K562 (cell line): ENCODE results near the gene APOL4. TPM values are rescaled to one million over a fixed set of nuclear protein-coding genes. Genes with fewer than 3 reads are reported as not detected.
A peak's percentile ranks its signal among the peaks of the same experiment; 100 is the strongest.

Experiments used
- ADNP ChIP-seq: fragments of 200-800 bp; sonication (Bioruptor generic); IDR thresholded peaks from 2 replicates; pipeline ENCODE4 v1.6.1; 2016; ENCODE audit warnings: missing genetic modification characterization, missing compliant biosample characterization
- ARID1B ChIP-seq: fragments of 450-650 bp; IDR thresholded peaks from 2 replicates; pipeline ENCODE4 v1.6.1; 2016; ENCODE audit warnings: antibody characterized with exemption, mild to moderate bottlenecking, inconsistent platforms
- ARNT ChIP-seq, 2 experiments: fragments of 450-650 bp; IDR thresholded peaks; 2 replicates each; pipeline ENCODE4 v1.6.1; 2016; ENCODE audit warnings: mild to moderate bottlenecking in 1 of 2
- BHLHE40 ChIP-seq: IDR thresholded peaks from 2 replicates; pipeline ENCODE4 v1.6.1; 2011; ENCODE audit warnings: low read length, improper control_type of control experiment
- CCAR2 ChIP-seq: fragments of 200-400 bp; formaldehyde crosslinking; IDR thresholded peaks from 2 replicates; pipeline ENCODE4 v1.6.1; 2017; ENCODE audit warnings: mild to moderate bottlenecking, low read depth, low read length
- HBP1 ChIP-seq: fragments of 450-650 bp; formaldehyde crosslinking; IDR thresholded peaks from 2 replicates; pipeline ENCODE4 v1.4.0; 2022; ENCODE audit warnings: missing genetic modification characterization
- HMGN3 ChIP-seq: IDR thresholded peaks from 2 replicates; pipeline ENCODE4 v1.6.1; 2011; ENCODE audit warnings: borderline replicate concordance, low read depth, mild to moderate bottlenecking, mixed read lengths, low read length; ENCODE audit not compliant: insufficient read length; ENCODE audit errors: extremely low read depth
- MAFG ChIP-seq: fragments of 450-650 bp; conservative IDR thresholded peaks from 2 replicates; pipeline ENCODE4 v1.6.1; 2016; ENCODE audit warnings: missing genetic modification characterization, missing compliant biosample characterization
- NR2C1 ChIP-seq, 2 experiments: fragments of 450-650 bp; IDR thresholded peaks; 2 replicates each; pipeline ENCODE4 v1.6.1; 2017; ENCODE audit warnings: mild to moderate bottlenecking in 2 of 2, antibody characterized with exemption in 1 of 2, inconsistent platforms in 1 of 2, missing compliant biosample characterization in 1 of 2, missing genetic modification characterization in 1 of 2
- NR2F6 ChIP-seq: fragments of 450-650 bp; formaldehyde crosslinking; IDR thresholded peaks from 2 replicates; pipeline ENCODE4 v1.4.0; 2020; ENCODE audit warnings: mild to moderate bottlenecking
- RBBP5 ChIP-seq: fragments of 200-600 bp; sonication (generic); IDR thresholded peaks from 2 replicates; pipeline ENCODE4 v1.6.1; 2012; ENCODE audit warnings: borderline replicate concordance, mild to moderate bottlenecking, low read length, control low read depth, inconsistent platforms; ENCODE audit not compliant: insufficient read depth, poor library complexity, severe bottlenecking
- RBFOX2 ChIP-seq: fragments of 200-400 bp; formaldehyde crosslinking; IDR thresholded peaks from 2 replicates; pipeline ENCODE4 v1.6.1; 2017; ENCODE audit warnings: low read depth, mild to moderate bottlenecking, low read length, moderate library complexity
- SNIP1 ChIP-seq: fragments of 450-650 bp; IDR thresholded peaks from 2 replicates; pipeline ENCODE4 v1.7.1; 2017; ENCODE audit warnings: low read depth, mild to moderate bottlenecking
- TBP ChIP-seq: optimal IDR thresholded peaks from 2 replicates; pipeline ENCODE3; 2011; ENCODE audit warnings: low read depth, low read length, improper control_type of control experiment
- THRA ChIP-seq: fragments of 450-650 bp; IDR thresholded peaks from 2 replicates; pipeline ENCODE4 v1.6.1; 2017; ENCODE audit warnings: mild to moderate bottlenecking, moderate library complexity
- YY1 ChIP-seq, 3 experiments: IDR thresholded peaks; 2 replicates each; pipeline ENCODE4 v1.6.1; 2011; ENCODE audit warnings: low read length in 2 of 3, mild to moderate bottlenecking in 2 of 3, moderate library complexity in 2 of 3, borderline replicate concordance in 1 of 3, control low read depth in 1 of 3, low read depth in 1 of 3; ENCODE audit not compliant: insufficient read depth in 3 of 3, insufficient replicate concordance in 2 of 3, control insufficient read depth in 1 of 3, insufficient read length in 1 of 3; ENCODE audit errors: extremely low read depth in 1 of 3
- ZNF184 ChIP-seq: sonication (generic); formaldehyde crosslinking; IDR thresholded peaks from 2 replicates; pipeline ENCODE4 v1.5.0; 2020; ENCODE audit warnings: missing genetic modification reagents
- ZNF583 ChIP-seq: fragments of 250-450 bp; sonication (Bioruptor Pico); IDR thresholded peaks from 2 replicates; pipeline ENCODE4 v1.4.0; 2020
- polyA plus RNA-seq, 8 experiments: library from polyadenylated mRNA; depleted of rRNA in 4 of 8; stranded (reverse) in 5 of 8; unstranded in 3 of 8; fragments of >200 nt; fragmentation: Nextera tagmentation in 2 of 8; fragmentation: Illumina TruSeq in 1 of 8; extraction: Ambion mirVana in 2 of 8; extraction: Trizol in 1 of 8; gene quantifications; 2 replicates each; pipeline versions ENCODE4 v1.2.1 to v1.2.3, GENCODE V29; 2011 to 2014; ENCODE audit warnings: inconsistent platforms in 1 of 8, missing spikeins in 1 of 8
- total RNA-seq, 7 experiments: library from RNA; depleted of rRNA in 6 of 7; stranded (reverse); fragments of >200 nt in 6 of 7; fragmentation: Illumina TruSeq in 2 of 7; extraction: Trizol in 2 of 7; gene quantifications; 2 replicates each; pipeline versions ENCODE4 v1.2.1 to v1.2.3, GENCODE V29; 2011 to 2021; ENCODE audit warnings: low replicate concordance in 1 of 7
- TF ChIP-seq, protein P1 (sequence below): fragments of 450-650 bp; formaldehyde crosslinking; IDR thresholded peaks from 2 replicates; pipeline ENCODE4 v1.4.0; 2020; ENCODE audit warnings: mild to moderate bottlenecking
- TF ChIP-seq, protein P2 (sequence below): fragments of 250-450 bp; sonication (Bioruptor Pico); IDR thresholded peaks from 2 replicates; pipeline ENCODE4 v1.8.0; 2022; ENCODE audit warnings: inconsistent platforms, mild to moderate bottlenecking, moderate library complexity, borderline replicate concordance
- TF ChIP-seq, protein P3 (sequence below): fragments of 250-450 bp; sonication (Bioruptor Pico); IDR thresholded peaks from 2 replicates; pipeline ENCODE4 v1.4.0; 2020; ENCODE audit warnings: mild to moderate bottlenecking

The APOL4 gene
- total and polyA plus RNA-seq, 9 of the 15 experiments (the other 6 are each of a cell fraction or from before 2014, with no cell fraction given): 6.5 to 15.0 (median 9.8) TPM

- TF ChIP-seq ZNF184 (CRISPR knock-in tag) (no peak), YY1 (IDR thresholded peaks at IDR 0.05; ENCODE audit: borderline replicate concordance in 1 of 3, control insufficient read depth in 1 of 3, extremely low read depth in 1 of 3, insufficient read depth in 3 of 3, insufficient read length in 1 of 3, insufficient replicate concordance in 2 of 3, low read depth in 1 of 3, low read length in 2 of 3) (peak in 1 of 3 experiments; percentile 4), MAFG (tag) (peak; percentile 56), CCAR2 (no peak), NR2F6 (CRISPR knock-in tag) (no peak), ARNT (IDR thresholded peaks at IDR 0.05) (no peak), BHLHE40 (peak; percentile 20), RBFOX2 (peak; percentile 65), NR2C1 (IDR thresholded peaks at IDR 0.05) (no peak), NR2C1 (tag; IDR thresholded peaks at IDR 0.05) (no peak), ADNP (tag) (no peak), THRA (no peak), HMGN3 (no peak), ARID1B (peak; percentile 68), SNIP1 (no peak), TBP (peak; percentile 28), RBBP5 (no peak), HBP1 (CRISPR knock-in tag) (no peak), ZNF583 (CRISPR knock-in tag) (no peak)
- TF ChIP-seq, protein P1, sequence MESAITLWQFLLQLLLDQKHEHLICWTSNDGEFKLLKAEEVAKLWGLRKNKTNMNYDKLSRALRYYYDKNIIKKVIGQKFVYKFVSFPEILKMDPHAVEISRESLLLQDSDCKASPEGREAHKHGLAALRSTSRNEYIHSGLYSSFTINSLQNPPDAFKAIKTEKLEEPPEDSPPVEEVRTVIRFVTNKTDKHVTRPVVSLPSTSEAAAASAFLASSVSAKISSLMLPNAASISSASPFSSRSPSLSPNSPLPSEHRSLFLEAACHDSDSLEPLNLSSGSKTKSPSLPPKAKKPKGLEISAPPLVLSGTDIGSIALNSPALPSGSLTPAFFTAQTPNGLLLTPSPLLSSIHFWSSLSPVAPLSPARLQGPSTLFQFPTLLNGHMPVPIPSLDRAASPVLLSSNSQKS (CRISPR knock-in tag): no peak
- TF ChIP-seq, protein P2, sequence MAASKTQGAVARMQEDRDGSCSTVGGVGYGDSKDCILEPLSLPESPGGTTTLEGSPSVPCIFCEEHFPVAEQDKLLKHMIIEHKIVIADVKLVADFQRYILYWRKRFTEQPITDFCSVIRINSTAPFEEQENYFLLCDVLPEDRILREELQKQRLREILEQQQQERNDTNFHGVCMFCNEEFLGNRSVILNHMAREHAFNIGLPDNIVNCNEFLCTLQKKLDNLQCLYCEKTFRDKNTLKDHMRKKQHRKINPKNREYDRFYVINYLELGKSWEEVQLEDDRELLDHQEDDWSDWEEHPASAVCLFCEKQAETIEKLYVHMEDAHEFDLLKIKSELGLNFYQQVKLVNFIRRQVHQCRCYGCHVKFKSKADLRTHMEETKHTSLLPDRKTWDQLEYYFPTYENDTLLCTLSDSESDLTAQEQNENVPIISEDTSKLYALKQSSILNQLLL (CRISPR knock-in tag): no peak
- TF ChIP-seq, protein P3, sequence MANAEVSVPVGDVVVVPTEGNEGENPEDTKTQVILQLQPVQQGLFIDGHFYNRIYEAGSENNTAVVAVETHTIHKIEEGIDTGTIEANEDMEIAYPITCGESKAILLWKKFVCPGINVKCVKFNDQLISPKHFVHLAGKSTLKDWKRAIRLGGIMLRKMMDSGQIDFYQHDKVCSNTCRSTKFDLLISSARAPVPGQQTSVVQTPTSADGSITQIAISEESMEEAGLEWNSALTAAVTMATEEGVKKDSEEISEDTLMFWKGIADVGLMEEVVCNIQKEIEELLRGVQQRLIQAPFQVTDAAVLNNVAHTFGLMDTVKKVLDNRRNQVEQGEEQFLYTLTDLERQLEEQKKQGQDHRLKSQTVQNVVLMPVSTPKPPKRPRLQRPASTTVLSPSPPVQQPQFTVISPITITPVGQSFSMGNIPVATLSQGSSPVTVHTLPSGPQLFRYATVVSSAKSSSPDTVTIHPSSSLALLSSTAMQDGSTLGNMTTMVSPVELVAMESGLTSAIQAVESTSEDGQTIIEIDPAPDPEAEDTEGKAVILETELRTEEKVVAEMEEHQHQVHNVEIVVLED (CRISPR knock-in tag): no peak
Observed at GRCh38 chr22:36201630-36202319, at the start of gene APOL4 (continued).
